ENCODE measurements around the gene NEXMIF.
"Not testable (repeated sequence)": the region's sequence is repeated elsewhere in the genome, so short reads cannot be mapped to it uniquely, and the experiment has no call there.

NEXMIF gene

GRCh38 chrX:74788545-74789086 is 136.6 kb downstream of the NEXMIF start:
- no peak for DNase-seq

GRCh38 chrX:74784629-74785028 is 140.6 kb downstream of the NEXMIF start:
- no peak for DNase-seq

- no peak for DNase-seq
These were observed 143.7 kb downstream of the NEXMIF start for GRCh38 chrX:74781507-74782034.

- DNase-seq, result no peak
These were observed 146.1 kb downstream of the NEXMIF start for GRCh38 chrX:74779175-74779574.

GRCh38 chrX:74774988-74775387 is 150.3 kb downstream of the NEXMIF start:
- no peak for DNase-seq

- DNase-seq, result no peak
These were observed 188.8 kb downstream of the NEXMIF start for GRCh38 chrX:74736450-74736849.

- DNase-seq, result no peak
These were observed 220.0 kb downstream of the NEXMIF start for GRCh38 chrX:74705269-74705668.

GRCh38 chrX:74701343-74701742 is 223.9 kb downstream of the NEXMIF start:
- DNase-seq, result not testable (repeated sequence)

GRCh38 chrX:74684466-74684865 is 240.8 kb downstream of the NEXMIF start:
- DNase-seq, result no peak
